Endodermal cell (in vitro differentiated cells): ENCODE measurements around the gene GALNT17. TPM values are rescaled to one million over a fixed set of nuclear protein-coding genes. Genes with fewer than 3 reads are reported as not detected.

Experiments
- DNase-seq: peaks from one replicate; pipeline ENCODE4 v3.0.0-alpha.2; 2017
- H3K27ac ChIP-seq: 2 replicates; pipeline ENCODE4 v1.5.1; 2013; ENCODE audit warnings: mild to moderate bottlenecking, low read depth, low read length, moderate library complexity
- H3K27me3 ChIP-seq: 2 replicates; pipeline ENCODE4 v1.6.1; 2013; ENCODE audit warnings: mild to moderate bottlenecking, low read length, moderate library complexity; ENCODE audit not compliant: insufficient read depth, control insufficient read depth, poor library complexity, severe bottlenecking
- H3K36me3 ChIP-seq: 2 replicates; pipeline ENCODE4 v1.7.0; 2013; ENCODE audit warnings: mild to moderate bottlenecking, low read length, moderate library complexity; ENCODE audit not compliant: control insufficient read depth, insufficient read depth
- H3K4me1 ChIP-seq: one replicate; pipeline ENCODE4 v1.7.0; 2013; ENCODE audit warnings: low read length; ENCODE audit not compliant: control insufficient read depth, insufficient read depth
- H3K4me3 ChIP-seq: 2 replicates; pipeline ENCODE4 v1.5.1; 2013; ENCODE audit warnings: mild to moderate bottlenecking, low read length, moderate library complexity
- H3K9ac ChIP-seq: 2 replicates; pipeline ENCODE4 v1.6.1; 2013; ENCODE audit warnings: mild to moderate bottlenecking, low read length, moderate library complexity; ENCODE audit not compliant: poor library complexity, severe bottlenecking; ENCODE audit errors: extremely low read depth
- H3K9me3 ChIP-seq: 2 replicates; pipeline ENCODE4 v1.6.1; 2013; ENCODE audit warnings: mild to moderate bottlenecking, low read length, moderate library complexity; ENCODE audit not compliant: control insufficient read depth
- H3K27ac Mint-ChIP-seq: 2 replicates; pipeline ENCODE4 v1.8.0; 2020; ENCODE audit warnings: mixed read lengths
- H3K27me3 Mint-ChIP-seq: 2 replicates; pipeline ENCODE4 v1.8.0; 2021; ENCODE audit warnings: mild to moderate bottlenecking, mixed read lengths; ENCODE audit not compliant: insufficient read depth
- H3K36me3 Mint-ChIP-seq: 2 replicates; pipeline ENCODE4 v1.8.0; 2020; ENCODE audit warnings: low read depth, mixed read lengths
- H3K4me1 Mint-ChIP-seq: 2 replicates; pipeline ENCODE4 v1.8.0; 2020; ENCODE audit warnings: mixed read lengths
- H3K4me3 Mint-ChIP-seq: 2 replicates; pipeline ENCODE4 v1.8.0; 2020; ENCODE audit warnings: mild to moderate bottlenecking, moderate library complexity, mixed read lengths
- H3K9me3 Mint-ChIP-seq: 2 replicates; pipeline ENCODE4 v1.8.0; 2020; ENCODE audit warnings: mild to moderate bottlenecking, mixed read lengths
- CTCF ChIP-seq: fragments of 200-600 bp; sonication (generic); conservative IDR thresholded peaks from 2 replicates; pipeline ENCODE4 v1.5.0; 2021; ENCODE audit warnings: antibody characterized with exemption, mild to moderate bottlenecking
- WGBS, 2 experiments: methylation state at CpG; one replicate each; pipeline versions ENCODE4 v1.1.5 to v1.1.7; 2013; ENCODE audit warnings: missing lambda C conversion rate in 2 of 2, mixed read lengths in 1 of 2; ENCODE audit not compliant: insufficient coverage in 1 of 2, insufficient read length in 1 of 2; 5-methylcytosine and 5-hydroxymethylcytosine counted together
- total RNA-seq, 2 donors: library from RNA; stranded (reverse); fragmentation: NEBNext Ultra II Directional in 1 of 2; extraction: Animal tissue kit (Norgen Biotek cat#: 25700) in 1 of 2; gene quantifications; 2 replicates in 1 of 2; 3 replicates in 1 of 2; pipeline ENCODE4 v1.2.1, GENCODE V29; 2021

GALNT17 gene
- total RNA-seq, 2 donors from 2014 or later, result 60.4 to 61.3 TPM

- Mint-ChIP-seq H3K4me3 (no peak overlapping the region), H3K4me1 (peaks cover 8% of the 10 kb centered on the region), H3K27me3 (peaks cover 1% of the 10 kb centered on the region), H3K36me3 (peaks cover 35% of the 10 kb centered on the region), H3K27ac (no peak overlapping the region), H3K9me3 (peaks cover 20% of the 10 kb centered on the region)
- TF ChIP-seq CTCF, result no peak
- Histone ChIP-seq H3K9me3 (peaks cover 24% of the 10 kb centered on the region), H3K4me1 (no peaks in the 10 kb centered on the region), H3K9ac (no peak overlapping the region), H3K27me3 (no peaks in the 10 kb centered on the region), H3K27ac (no peak overlapping the region), H3K4me3 (no peak overlapping the region), H3K36me3 (peaks cover 13% of the 10 kb centered on the region)
- no peak for DNase-seq
- WGBS, 2 experiments, result 96 to 100% methylated on average over 2 of the region's 2 CpGs
Observed at GRCh38 chr7:71659622-71660021, 527.7 kb downstream of the GALNT17 start.

GRCh38 chr7:71661671-71662224 lies 529.8 kb downstream of the GALNT17 start:
- H3K4me3 ChIP-seq, result no peak overlapping the region
- H3K27ac Mint-ChIP-seq, result no peak overlapping the region

GRCh38 chr7:71665716-71666115 lies 533.8 kb downstream of the GALNT17 start:
- no peak overlapping the region for H3K9ac ChIP-seq
- H3K27me3 ChIP-seq, result no peaks in the 10 kb centered on the region
- no peak overlapping the region for H3K4me3 ChIP-seq
- peaks cover 54% of the 10 kb centered on the region for H3K36me3 Mint-ChIP-seq
- peaks cover 26% of the 10 kb centered on the region for H3K9me3 Mint-ChIP-seq
- H3K4me1 Mint-ChIP-seq, result no peaks in the 10 kb centered on the region
- no peak for DNase-seq
- 93 to 100% methylated on average over 3 of the region's 3 CpGs for WGBS, 2 experiments
- no peak overlapping the region for H3K27ac Mint-ChIP-seq
- H3K4me1 ChIP-seq, result no peaks in the 10 kb centered on the region
- H3K4me3 Mint-ChIP-seq, result no peak overlapping the region
- peaks cover 37% of the 10 kb centered on the region for H3K36me3 ChIP-seq
- peaks cover 31% of the 10 kb centered on the region for H3K9me3 ChIP-seq
- TF ChIP-seq CTCF, result no peak
- H3K27me3 Mint-ChIP-seq, result peaks cover 1% of the 10 kb centered on the region
- no peak overlapping the region for H3K27ac ChIP-seq

More at GRCh38 chr7:71661671-71662224, 529.8 kb downstream of the GALNT17 start:
- 98 to 100% methylated on average over 1 of the region's 1 CpG for WGBS, 2 experiments
- no peak for TF ChIP-seq CTCF
- H3K9me3 ChIP-seq, result peaks cover 31% of the 10 kb centered on the region
- no peak for DNase-seq
- peaks cover 1% of the 10 kb centered on the region for H3K27me3 Mint-ChIP-seq
- no peak overlapping the region for H3K27ac ChIP-seq
- no peaks in the 10 kb centered on the region for H3K4me1 Mint-ChIP-seq
- no peak overlapping the region for H3K9ac ChIP-seq
- peaks cover 45% of the 10 kb centered on the region for H3K36me3 Mint-ChIP-seq
- H3K4me3 Mint-ChIP-seq, result no peak overlapping the region
- H3K27me3 ChIP-seq, result no peaks in the 10 kb centered on the region
- H3K36me3 ChIP-seq, result peaks cover 18% of the 10 kb centered on the region
- peaks cover 26% of the 10 kb centered on the region for H3K9me3 Mint-ChIP-seq
- H3K4me1 ChIP-seq, result no peaks in the 10 kb centered on the region
